Measurements from ENCODE around the gene ZNF160.
"Not testable (repeated sequence)": the region's sequence is repeated elsewhere in the genome, so short reads cannot be mapped to it uniquely, and the experiment has no call there.

Gene ZNF160

DNA sequence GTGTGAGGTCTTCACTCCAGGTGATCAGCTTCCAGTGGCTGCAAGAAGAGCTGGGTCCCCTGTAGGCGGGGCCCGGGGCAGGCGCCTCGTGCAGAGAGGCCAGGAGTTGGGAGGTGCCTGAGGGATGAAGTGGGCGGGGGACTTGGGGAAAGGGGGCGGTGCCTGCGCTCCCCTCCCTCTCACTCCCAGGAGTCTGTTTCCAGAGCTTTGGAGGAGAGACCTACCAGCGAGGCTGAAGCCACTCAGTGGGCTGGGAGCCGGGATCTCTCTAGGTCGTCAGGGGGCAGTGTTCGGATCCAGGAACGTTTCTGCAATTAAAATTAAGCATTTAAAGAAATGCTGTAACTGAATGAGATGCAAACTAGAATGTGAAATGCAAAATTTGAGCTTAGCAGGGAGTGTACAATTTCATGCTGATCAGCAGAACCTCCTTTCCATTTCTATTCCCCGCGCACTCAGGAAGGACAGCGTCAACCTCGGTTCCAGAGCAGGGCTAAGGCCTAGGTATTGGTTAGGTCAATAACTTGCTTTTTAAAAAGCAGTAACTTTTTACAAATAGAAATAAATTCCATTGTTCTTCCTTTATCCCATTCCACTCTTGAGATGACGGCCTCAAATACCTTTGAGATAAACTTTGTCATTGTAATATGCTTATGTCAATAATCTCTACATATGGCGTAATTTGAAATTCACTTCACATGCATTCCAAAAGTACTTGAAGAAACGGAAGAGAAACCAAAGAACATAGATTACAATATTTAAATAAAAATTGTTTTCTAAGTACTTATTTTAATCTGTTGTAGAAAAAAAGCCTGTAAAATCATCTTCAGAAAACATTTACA lies 11.6 kb downstream of the ZNF160 start:
- no peak for DNase-seq

DNA sequence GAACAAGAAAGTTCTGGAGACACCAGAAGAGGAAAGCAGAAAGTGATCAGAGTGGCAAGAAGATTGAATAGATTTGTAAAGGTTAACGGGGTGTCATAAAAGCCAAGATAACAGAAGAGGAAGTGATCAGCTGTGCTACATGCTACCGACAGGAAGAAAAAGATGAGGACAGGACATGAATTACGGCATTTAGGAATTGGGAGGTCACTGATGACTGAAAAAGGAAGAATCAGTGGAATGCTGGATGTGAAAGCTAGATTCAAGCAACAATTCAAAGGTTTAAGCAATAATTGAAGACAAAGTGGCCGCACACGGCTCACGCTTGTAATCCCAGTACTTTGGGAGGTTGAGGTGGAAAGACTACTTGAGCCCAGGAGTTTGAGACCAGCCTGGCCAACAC lies 15.1 kb downstream of the ZNF160 start:
- no peak for DNase-seq

DNA sequence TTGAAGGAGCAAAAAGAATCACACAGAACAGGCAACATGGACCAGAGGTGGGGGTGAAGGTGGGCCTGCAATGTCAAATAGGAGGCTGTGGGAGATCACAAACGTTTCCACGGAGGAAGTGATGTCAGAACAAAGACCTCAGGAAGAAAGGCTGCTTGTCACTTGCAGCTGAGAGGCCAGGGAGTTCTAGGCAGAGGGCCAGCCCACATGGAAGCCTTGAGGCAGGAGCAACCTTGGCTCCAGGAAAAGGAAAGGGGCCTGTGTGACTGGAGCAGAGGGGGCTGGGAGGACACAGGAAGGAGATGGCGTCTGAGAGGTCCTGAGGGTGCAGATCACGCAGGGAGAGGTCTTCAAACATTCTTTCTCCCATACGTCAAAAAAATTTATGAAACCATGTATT lies 16.3 kb downstream of the ZNF160 start:
- DNase-seq: no peak

DNA sequence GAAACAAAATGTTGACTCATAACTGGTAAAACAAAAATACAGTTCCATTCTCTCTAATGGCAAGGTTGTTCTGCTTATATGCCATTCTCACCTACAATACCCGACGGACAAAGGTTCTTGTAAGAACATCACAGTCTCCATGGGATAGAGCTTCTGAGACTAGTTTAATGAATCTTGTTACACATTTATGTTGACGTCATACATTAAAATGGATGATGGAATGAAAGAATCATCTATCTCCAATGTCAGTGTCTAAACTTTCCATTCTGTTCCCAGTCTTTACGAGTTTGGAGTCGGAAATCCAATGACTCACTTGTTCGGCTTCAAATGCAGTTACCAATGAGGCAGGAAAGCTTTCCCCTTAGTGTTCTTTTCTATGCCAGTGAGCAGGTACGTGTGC lies 17.7 kb downstream of the ZNF160 start:
- DNase-seq: no peak

DNA sequence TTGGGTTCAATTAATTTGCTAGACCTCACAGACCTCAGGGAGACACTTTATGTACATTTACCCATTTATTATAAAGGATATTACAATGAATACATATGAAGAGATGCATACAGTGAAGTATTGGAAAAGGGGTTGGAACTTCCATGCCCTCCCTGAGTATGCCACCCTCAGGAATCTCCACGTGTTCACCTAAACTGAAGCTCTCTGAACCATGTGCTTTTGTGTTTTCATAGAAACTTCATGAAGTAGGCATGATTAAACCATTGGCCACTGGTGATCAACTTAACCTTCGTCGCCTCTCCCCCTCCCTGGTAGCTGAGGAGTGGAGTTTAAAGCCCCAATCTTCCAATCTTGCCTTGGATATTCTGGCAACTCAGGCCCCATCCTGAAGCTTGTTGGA lies 20.3 kb downstream of the ZNF160 start:
- no peak for DNase-seq

DNA sequence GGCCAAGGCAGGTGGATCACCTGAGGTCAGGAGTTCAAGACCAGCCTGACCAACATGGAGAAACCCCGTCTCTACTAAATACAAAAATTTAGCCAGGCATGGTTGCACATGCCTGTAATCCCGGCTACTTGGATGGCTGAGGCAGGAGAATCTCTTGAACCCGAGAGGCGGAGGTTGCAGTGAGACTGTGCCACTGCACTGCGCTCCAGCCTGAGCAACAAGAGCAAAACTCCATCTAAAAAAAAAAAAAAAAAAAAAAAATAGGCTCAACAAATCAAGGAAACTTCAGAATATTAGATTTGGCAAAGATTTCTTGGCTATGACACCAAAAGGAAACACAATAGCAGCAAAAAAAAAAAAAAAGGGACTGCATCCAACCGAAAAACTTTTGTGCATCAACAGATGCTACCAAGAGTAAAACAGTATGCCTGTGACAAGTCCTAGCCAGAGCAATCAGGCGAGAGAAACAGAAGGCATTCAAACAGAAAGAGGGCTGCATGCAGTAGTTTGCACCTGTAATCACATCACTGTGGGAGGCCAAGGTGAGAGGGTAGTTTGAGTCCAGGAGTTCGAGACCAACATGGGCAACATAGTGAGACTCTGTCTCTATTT lies 23.8 kb downstream of the ZNF160 start:
- no peak for DNase-seq

DNA sequence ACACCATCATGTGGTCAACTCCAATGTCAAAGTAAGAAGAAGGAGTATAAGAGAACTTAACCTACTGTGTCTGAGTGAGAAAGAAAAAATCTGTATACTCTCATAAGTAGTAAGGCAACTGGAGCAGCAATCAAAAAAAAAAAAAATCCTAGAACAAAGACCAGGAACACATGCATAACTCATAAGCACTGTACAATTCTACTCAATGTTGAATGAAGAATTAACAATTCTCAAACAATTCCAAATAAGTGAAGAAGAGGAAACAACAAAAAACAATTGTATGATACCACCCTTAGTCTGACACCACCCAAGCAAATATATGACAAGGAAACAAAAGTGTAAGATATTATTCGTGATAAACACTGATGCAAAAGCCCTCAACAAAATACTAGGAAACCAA lies 24.6 kb downstream of the ZNF160 start:
- no peak for DNase-seq

DNA sequence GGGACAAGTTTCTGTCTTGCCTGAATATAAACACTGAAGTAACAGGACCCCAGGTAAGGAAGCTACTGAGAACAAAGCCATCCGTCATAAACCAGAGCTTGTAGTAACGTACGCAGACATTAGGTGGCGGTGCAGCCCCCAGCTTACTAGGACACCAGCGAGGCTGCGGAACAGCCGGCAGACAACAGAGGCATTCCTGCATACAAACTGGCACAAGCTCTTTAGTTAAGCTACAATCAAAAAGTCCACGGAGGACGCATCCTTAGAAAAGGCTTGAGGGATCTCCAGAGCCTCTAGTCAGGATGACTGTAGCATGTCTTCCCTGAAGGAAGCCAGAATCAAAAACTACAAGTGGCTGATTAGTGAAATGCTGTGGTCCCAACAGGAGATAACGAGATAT lies 26.2 kb downstream of the ZNF160 start:
- DNase-seq: no peak

DNA sequence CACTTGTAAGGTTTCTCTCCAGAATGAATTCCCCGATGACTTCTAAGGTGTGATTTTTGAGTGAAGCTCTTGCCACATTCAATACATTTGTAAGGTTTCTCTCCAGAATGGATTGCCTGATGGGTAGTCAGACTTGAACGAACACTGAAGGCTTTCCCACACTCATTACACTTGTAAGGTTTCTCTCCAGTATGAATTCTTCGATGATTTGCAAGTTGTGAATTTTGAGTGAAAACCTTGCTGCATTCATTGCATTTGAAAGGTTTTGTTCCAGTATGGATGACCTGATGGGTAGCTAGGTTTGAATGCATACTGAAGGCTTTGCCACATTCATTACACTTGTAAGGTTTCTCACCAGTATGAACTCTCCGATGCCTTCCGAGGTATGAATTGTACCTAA lies 34.4 kb downstream of the ZNF160 start:
- no peak for DNase-seq

DNA sequence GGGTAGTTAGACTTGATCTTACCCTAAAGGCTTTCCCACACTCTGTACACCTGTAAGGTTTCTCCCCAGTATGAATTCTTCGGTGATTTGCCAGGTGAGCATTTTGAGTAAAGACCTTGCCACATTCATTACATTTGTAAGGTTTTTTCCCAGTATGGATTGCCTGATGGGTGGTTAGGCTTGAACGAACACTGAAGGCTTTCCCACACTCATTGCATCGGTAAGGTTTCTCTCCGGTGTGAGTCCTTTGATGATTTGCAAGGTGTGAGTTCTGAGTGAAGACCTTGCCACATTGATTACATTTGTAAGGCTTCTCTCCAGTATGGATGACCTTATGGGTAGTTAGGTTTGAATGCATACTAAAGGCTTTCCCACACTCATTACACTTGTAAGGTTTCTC lies 35.0 kb downstream of the ZNF160 start:
- no peak for DNase-seq

DNA sequence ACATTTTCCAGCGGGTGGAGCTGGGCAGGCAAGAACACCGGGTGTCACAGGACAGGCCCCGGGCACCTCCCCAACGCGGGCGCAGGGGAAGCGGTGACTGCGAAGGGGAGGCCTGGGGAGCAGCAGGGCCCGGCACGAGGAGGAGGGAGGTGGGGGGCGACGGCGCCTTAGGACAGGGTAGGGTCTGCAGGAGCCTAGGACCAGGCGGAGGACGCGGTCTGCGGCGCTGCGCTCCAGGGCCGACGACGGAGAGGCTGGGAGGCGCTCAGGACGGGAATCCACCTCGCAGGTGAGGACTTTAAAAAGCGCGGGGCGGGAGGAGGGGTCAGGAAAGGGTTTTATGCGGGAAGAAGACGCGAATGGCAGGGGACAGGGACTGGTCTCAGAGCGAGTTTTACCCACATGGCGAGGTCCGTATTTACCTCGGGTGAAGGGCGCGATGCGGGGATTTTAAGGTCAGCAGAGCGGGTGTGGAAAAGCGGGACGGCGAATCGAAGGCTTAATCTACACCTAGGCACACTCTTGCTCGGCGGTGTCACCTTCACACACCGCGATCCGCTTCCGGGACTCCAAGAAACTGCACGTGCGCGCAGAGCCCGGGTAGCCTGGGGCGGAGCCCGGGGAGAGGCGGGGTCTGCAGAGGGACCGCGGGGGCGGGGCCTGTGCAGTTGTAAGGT lies 45.2 kb downstream of the ZNF160 start:
- DNase-seq: no peak

DNA sequence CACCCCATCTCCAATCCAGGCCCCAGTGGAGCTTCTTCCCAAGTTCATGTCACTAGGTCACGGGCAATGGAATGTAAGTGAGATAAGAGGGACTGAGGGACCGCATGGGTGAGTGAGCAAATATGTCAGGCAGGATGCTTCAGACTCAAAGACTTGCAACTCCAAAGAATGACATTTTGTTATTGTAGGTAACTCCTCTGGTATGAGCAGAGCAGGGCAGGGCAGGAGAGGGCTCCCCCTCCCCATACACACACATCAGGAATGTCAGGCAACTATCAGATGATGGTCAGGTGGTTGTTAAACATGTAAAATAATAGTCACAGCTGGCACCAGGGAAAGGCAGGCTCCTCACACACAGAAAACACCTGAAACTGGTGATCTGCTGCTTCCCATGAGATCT lies 48.1 kb downstream of the ZNF160 start:
- DNase-seq: no peak

DNA sequence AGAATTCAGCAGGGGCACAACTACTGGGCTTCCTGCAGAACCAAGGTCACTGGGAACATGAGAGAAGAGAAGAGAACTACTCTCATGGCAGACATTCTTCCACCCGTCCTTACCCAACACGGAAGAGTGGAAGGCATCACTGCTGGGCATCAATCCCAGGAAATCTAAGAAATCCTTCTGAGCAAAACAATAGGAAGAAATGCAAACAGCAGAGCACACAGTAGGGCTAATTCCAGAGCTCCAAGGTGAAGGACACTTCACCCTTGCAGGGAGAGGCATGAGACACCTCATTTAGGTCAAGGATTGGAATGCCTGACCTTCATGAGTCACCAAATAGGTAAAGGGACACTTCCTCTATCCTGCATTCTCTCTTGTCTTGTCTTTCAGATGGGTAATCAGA lies 55.8 kb downstream of the ZNF160 start:
- no peak for DNase-seq

DNA sequence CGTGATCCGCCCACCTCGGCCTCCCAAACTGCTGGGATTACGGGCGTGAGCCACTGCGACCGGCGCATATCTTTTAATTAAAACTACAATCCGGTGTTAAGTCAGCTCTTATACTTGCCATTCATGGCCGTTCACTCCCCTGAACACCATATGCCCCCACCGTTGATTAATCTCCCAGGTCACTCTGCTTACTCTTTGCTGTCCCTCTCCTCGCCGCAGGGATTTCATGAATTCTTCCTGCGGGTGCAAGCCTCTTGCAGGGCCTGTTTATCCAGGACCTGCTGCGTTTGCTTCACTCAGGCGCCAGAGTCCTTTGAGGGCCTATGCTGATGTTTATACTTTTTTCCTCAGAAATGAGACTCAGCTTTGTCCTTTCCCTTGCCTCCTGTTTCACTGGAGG lies 57.7 kb downstream of the ZNF160 start:
- DNase-seq: no peak

DNA sequence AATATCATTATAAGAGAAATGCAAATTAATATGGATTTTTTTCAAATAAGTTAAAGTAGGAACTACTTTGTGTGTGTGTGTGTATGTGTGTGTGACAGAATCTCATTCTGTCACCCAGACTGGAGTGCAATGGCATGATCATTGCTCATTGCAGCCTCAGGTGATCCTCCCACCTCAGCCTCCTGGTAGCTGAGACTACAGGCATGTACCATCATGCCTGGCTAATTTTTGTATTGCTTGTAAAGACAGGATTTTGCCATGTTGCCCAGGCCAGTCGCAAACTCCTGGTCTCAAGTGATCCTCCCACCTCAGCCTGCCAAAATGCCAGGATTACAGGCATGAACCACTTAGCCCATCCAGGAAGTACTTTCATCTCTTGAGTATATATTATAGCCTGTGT lies 61.9 kb downstream of the ZNF160 start:
- DNase-seq: no peak

DNA sequence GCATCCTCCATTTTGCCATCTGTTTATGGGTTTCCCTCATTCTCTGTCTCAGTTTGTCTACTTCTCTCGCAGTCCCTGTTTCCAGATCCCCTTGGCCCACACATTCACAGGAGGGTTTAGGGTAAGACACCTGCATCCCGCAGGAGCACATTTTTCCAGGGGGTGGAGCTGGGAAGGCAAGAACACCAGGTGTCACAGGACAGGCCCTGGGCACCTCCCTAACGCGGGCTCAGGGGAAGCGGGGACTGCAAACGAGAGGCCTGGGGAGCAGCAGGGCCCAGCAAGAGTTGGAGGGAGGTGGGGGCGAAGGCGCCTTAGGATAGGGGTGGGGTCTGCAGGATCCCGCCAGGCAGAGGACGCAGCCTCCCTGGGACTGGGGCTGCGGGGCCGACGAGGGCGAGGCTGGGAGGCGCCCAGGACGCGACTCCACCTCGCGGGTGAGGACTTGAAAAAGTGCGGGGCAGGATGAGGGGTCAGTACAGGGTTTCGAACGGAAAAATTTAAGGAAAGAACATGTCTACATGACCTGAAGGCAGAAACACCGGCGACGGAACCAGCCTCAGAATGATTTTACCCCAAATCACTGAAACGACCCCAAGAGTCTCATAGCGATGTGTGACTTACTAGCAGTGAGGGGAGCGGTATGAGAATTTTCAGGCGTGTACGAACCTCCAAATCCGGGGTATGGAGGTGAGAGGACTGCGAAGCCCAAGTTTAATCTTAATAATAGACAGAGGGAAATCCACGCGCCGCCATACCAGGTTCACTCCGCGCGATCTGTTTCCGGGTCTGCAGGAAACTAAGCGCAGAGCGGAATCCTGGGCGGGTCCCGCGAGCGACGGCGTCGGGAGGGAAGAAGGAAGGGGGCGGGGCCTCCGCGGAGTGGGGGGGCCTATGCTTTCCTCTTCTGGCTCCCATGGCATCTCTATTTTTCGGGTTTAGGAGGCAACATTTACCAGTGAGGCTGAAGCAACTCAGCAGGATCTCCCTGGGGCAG lies 65.8 kb downstream of the ZNF160 start:
- no peak for DNase-seq

DNA sequence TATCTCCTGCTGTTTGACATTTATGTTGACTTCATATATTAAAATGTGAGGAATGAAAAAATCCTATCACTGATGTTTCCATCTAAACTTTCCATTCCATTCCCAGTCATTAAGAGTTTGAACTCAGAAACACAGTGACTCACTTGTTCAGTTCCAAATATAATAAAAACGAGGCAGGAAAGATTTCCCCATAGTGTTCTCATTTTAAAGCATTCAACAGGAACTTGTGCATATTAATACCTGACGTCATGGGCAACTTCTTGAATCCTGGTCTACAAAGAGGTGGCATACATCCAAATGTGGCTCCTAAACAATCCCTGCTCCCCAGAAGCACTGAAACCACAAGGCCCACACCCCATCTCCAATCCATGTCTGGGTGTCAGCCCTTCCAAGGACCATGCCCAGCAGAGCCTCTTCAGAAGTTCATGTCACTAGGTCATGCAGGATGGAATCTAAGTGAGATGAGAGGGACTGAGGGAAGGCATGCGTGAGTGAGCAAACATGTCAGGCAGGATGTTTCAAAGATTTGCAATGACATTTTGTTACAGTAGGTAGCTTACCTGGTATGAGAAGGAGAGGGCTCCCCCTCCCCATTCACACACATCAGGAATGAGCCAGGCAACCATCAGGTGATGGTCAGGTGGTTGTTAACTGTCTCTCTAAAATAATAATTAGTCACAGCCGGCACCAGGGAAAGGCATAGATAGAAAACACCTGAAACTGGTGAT lies 68.1 kb downstream of the ZNF160 start:
- DNase-seq: no peak

DNA sequence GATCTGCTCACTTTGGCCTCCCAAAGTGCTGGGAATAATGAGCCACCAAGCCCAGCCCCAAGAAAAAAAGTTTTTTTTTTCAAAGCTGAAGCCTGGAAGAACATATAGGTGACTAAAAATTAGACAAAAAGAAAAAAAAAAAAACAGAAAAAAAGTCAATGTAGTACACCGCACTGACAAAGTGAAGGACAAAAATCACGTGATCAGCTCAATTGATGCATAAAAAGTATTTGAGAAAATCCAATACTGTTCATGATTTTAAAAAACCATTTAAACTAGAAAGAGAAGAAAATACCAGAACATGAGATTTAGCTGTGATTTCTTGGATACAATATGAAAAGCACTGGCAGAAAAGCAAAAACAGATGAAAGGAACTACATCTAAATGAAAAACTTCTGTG lies 69.2 kb downstream of the ZNF160 start:
- DNase-seq: no peak

DNA sequence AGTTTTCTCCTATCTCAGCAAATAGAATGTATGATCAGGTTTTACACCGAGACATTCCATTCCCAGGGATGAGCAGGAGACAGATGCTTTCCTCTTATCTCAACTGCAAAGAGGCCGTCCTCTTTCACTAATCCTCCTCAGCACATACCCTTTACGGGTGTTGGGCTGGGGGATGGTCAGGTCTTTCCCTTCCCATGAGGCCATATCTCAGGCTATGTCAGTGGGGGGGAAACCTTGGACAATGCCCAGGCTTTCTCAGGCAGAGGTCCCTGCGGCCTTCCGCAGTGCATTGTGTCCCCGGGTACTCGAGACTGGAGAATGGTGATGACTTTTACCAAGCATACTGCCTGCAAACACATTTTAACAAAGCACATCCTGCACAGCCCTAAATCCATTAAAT lies 74.9 kb downstream of the ZNF160 start:
- DNase-seq: not testable (repeated sequence)

DNA sequence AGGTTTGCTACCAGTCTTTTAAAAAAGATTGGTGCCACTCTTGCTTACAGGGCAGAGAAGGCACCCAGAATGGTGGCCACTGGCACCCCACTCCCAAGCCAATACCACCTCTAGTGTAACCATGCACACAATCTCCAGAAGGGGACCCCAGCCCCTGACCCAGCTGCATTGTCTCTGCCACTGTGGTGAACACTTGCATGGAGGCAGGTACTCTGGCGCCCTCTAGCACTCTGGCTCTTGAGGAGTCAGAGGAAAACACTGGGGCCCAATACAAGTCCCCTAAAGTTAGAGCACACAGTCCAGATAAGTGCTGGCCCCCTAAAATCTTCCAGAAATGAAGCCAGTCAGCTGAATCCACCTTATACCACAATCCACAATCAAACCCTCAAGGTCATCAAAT lies 83.5 kb downstream of the ZNF160 start:
- DNase-seq: peak in 1 of 5 experiments; percentile 5
